Left renal pelvis (tissue), 4 donors: ENCODE measurements around the gene SESN2. TPM values are rescaled to one million over a fixed set of nuclear protein-coding genes. Genes with fewer than 3 reads are reported as not detected.

Experiments used
- DNase-seq, 4 donors: peaks; one replicate each; pipeline ENCODE4 v3.0.0-alpha.2; 2013; ENCODE audit warnings: low read depth in 4 of 4, low spot score in 3 of 4
- polyA plus RNA-seq, 4 donors: library from polyadenylated mRNA; unstranded; fragments of 120-200 nt; gene quantifications; one replicate each; pipeline ENCODE4 v1.2.1, GENCODE V29; 2013; ENCODE audit not compliant: insufficient read length in 4 of 4

SESN2 gene
- 10 to 100 TPM; 10.4 to 21.7 (median 15.3) TPM for polyA plus RNA-seq

GRCh38 chr1:28259252-28259933 lies at the start of gene SESN2:
Gene SESN2, plus strand, starts transcription at chr1:28259518. Its CDS starts 330 bp downstream, at chr1:28259848.
- DNase-seq, result peak; percentile 89 to 97 (median 96)

GRCh38 chr1:28209700-28210099 lies 49.6 kb upstream of the SESN2 start:
- no peak for DNase-seq

GRCh38 chr1:28213315-28213714 lies 46.0 kb upstream of the SESN2 start:
- no peak for DNase-seq

- no peak for DNase-seq
Measured at GRCh38 chr1:28229089-28229488, 30.2 kb upstream of the SESN2 start.

- no peak for DNase-seq
Measured at GRCh38 chr1:28229996-28230395, 29.3 kb upstream of the SESN2 start.

- DNase-seq, result peak in 3 of 4 donors; percentile 77 to 88 (median 83)
Measured at GRCh38 chr1:28232558-28233263, 26.6 kb upstream of the SESN2 start, which contains the start of gene DNAJC8. Gene DNAJC8, minus strand, starts transcription at chr1:28233029. Its CDS starts 31 bp downstream, at chr1:28232998.

- no peak for DNase-seq
Measured at GRCh38 chr1:28233264-28233606, 26.1 kb upstream of the SESN2 start.

GRCh38 chr1:28235755-28236655 lies 23.3 kb upstream of the SESN2 start, which contains the start of gene ATP5IF1:
Gene ATP5IF1, plus strand, starts transcription at chr1:28236124. Its CDS starts 60 bp downstream, at chr1:28236184.
- DNase-seq, result peak in 3 of 4 donors; percentile 92 to 97 (median 96)

GRCh38 chr1:28236656-28237322 lies 22.5 kb upstream of the SESN2 start:
- DNase-seq, result no peak

GRCh38 chr1:28239004-28239403 lies 20.3 kb upstream of the SESN2 start:
- DNase-seq, result no peak

- DNase-seq, result no peak
Measured at GRCh38 chr1:28240024-28240423, 19.3 kb upstream of the SESN2 start.

GRCh38 chr1:28241638-28242241 lies 17.6 kb upstream of the SESN2 start:
- DNase-seq, result no peak

GRCh38 chr1:28243685-28244311 lies 15.5 kb upstream of the SESN2 start:
- no peak for DNase-seq

- DNase-seq, result no peak
Measured at GRCh38 chr1:28244549-28245251, 14.6 kb upstream of the SESN2 start.

- DNase-seq, result no peak
Measured at GRCh38 chr1:28246427-28246832, 12.9 kb upstream of the SESN2 start.

GRCh38 chr1:28247612-28248272 lies 11.6 kb upstream of the SESN2 start:
- DNase-seq, result no peak

- peak in 2 of 4 donors; percentile 63 to 75 for DNase-seq
Measured at GRCh38 chr1:28248273-28249012, 10.9 kb upstream of the SESN2 start.
